Fibroblast of the conjunctiva (primary cell): Measurements from ENCODE around the gene NUTM2E.
"Not testable (repeated sequence)": the region's sequence is repeated elsewhere in the genome, so short reads cannot be mapped to it uniquely, and the experiment has no call there.

ENCODE experiments used
- DNase-seq: peaks from one replicate; pipeline ENCODE4 v3.0.0-alpha.2; 2010; ENCODE audit warnings: low read depth

Gene NUTM2E, protein sequence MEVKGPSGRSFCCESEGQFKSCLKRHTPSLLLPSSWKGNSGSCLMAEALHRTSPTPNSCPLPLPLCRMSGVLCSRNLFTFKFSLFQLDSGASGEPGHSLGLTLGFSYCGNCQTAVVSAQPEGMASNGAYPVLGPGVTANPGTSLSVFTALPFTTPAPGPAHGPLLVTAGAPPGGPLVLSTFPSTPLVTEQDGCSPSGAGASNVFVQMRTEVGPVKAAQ (N-terminal part only)

GRCh38 chr10:79826496-79827215 lies at the start of gene NUTM2E:
Gene NUTM2E (plus strand): TSS chr10:79826739. CDS start chr10:79841741, 15,002 bp downstream.
- DNase-seq: peak; percentile 62

- DNase-seq: not testable (repeated sequence)
Measured at GRCh38 chr10:79777997-79778396, 48.5 kb upstream of the NUTM2E start.

DNA sequence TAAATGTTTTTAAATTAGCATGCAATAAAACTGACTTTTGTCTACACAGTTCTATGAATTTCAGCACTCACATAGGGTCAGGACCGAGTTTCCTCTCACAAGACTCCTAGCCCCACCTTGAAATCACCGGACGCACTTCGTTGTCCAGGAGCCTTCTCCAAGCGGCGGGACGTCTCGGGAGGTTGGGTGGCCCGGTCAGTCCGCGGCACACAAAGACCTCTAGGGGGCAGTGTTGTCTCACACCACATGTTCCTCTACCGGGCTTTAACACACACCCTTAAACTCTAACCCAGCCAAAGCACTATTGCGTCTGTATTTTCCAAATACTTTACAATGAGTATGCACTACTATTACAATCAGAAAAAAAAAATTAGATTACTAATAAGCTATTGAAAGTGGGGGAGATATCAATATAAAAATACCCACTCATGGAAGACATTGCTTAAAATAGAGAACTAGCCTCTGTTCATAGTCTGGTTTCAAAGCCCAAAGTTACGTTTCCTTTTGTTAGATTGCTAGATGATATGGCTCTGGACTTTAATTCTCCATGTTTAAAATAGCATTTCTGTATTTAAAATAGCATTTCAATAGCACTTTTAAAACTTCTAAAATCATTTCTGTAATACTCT lies 47.1 kb upstream of the NUTM2E start:
- DNase-seq: peak; percentile 46

- DNase-seq: not testable (repeated sequence)
Measured at GRCh38 chr10:79779992-79780391, 46.5 kb upstream of the NUTM2E start.

GRCh38 chr10:79781584-79781983 lies 45.0 kb upstream of the NUTM2E start:
- DNase-seq: not testable (repeated sequence)

DNA sequence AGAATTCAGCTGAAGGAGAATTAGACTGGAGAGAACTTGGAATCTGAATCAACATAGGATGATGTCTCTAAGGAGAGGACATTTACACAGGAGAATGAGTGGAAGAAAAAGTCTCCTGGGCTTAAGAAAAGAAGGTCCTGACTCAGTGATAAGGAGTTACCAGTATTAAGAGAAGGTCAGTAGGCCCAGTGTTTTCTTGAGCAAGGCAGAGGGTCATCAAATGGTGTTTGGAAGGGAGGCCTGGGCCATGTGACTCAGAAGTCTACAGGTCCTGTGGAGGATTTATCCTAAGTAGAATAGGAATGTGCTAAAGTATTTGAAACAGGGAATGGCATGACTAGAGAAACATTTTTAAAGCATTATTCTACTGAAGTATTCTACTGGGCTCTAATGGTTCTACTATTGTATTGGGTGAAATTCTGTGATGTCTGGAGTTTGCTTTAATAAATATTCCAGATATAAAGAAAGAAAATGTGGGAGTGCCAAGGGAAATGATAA lies 39.0 kb upstream of the NUTM2E start:
- not testable (repeated sequence) for DNase-seq

GRCh38 chr10:79789351-79789750 lies 37.2 kb upstream of the NUTM2E start:
- DNase-seq: not testable (repeated sequence)

- not testable (repeated sequence) for DNase-seq
Measured at GRCh38 chr10:79791906-79792517, 34.5 kb upstream of the NUTM2E start.

DNA sequence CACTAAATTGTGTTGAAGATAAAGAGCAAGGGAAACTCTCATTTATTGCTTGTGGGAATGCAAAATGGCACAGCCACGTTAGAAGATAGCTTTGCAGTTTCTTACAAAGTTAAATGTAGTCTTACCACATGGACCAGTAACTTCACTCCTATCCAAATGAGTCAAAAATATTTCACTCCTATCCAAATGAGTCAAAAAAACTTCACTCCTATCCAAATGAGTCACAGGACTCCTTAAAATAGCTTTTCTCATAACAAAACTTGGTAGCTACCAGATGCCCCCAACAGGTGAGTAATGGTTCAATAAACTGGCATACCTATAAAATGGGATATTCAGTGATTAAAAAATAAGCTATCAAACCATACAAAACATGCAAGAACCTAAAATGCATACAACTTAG lies 27.2 kb upstream of the NUTM2E start:
- DNase-seq: not testable (repeated sequence)

DNA sequence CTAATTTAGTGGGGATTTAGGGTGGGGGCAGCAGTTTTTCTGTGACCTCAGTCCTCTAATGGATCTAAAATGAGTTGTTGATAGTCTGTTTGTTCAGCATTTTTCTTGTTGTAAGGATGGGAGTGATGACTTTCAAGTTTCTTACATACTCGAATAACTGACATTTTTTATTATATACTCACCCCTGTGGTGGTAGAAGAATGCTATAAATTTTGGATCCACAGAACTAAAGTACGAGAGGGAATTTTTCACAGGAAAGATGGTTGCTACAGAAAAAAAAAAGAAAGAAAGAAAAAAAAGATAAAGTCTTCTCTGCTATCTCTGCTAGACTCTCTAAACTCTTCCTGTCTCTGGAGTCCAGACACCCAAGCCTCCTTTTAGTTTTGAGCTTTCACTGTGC lies 20.7 kb upstream of the NUTM2E start:
- DNase-seq: not testable (repeated sequence)

- not testable (repeated sequence) for DNase-seq
Measured at GRCh38 chr10:79811895-79812294, 14.6 kb upstream of the NUTM2E start.

GRCh38 chr10:79816290-79816689 lies 10.2 kb upstream of the NUTM2E start:
- DNase-seq: not testable (repeated sequence)

GRCh38 chr10:79823387-79823786 lies 3.2 kb upstream of the NUTM2E start:
- not testable (repeated sequence) for DNase-seq

DNA sequence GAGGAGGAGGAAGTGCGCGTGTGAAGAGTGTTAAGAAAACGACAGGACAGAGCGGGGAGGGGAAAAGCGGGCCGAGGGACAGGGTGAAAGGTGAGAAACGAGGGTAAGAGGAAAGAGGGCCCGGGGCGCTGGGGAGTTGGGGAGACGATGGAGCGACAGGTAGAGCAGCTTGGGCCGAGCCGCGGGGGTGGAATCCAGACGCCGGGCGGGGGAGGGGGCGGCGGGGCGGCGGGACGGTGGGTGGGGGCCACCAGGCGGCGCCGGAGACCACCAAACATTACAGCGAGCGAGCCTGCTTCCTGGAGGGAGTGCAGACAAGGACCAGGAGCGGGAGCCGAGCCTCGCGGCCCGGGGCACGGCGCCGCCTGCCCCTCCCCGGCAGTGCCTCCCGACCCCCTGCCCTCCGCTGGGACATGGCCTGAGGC lies 940 bp upstream of the NUTM2E start:
- not testable (repeated sequence) for DNase-seq

DNA sequence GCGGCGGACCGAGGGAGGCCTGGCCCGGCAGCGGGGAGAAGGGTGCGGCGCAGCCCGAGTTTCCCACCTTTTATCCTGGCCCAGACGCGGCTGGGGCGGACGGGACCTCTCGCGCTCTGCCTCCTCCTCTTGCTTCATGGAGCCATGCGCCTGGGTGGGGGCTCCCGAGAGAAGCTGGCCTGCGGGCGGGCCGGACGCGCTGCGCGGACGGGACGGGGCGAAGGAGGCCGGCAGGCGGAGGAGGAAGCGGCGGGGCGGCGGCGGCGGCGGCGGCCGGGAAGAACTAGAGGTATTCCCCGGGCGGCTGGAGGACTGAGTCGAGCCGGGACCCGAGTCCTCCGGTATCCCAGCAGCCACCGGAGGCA lies 426 bp upstream of the NUTM2E start:
- DNase-seq: not testable (repeated sequence)

DNA sequence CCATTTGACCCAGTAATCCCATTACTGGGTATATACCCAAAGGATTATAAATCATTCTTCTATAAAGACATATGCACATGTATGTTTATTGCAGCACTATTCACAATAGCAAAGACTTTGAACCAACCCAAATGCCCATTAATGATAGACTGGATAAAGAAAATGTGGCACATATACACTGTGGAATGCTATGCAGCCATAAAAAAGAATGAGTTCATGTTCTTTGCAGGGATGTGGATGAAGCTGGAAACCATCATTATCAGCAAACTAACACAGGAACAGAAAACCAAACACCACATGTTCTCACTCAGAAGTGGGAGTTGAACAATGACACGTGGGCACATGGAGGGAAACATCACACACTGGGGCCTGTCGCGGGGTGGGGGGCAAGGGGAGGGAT lies 7.3 kb downstream of the NUTM2E start:
- DNase-seq: not testable (repeated sequence)

DNA sequence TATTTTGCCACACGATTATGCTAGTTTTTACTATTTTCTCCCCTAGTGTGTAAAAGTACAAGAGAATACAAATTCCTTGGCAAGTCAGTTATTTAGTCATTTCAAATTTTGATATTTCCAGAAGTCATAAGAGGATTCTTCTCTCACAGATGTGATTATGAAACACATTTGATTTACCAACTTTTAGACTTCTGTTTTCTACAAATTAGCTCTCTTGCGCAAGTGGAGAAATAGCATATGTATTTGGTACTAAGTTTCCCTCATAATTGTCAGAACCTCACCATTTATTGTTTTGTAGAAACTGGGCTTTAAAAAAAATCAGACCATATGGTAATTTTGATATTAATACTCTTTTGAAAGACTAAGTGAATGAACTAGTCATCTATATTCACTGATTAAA lies 9.4 kb downstream of the NUTM2E start:
- not testable (repeated sequence) for DNase-seq

DNA sequence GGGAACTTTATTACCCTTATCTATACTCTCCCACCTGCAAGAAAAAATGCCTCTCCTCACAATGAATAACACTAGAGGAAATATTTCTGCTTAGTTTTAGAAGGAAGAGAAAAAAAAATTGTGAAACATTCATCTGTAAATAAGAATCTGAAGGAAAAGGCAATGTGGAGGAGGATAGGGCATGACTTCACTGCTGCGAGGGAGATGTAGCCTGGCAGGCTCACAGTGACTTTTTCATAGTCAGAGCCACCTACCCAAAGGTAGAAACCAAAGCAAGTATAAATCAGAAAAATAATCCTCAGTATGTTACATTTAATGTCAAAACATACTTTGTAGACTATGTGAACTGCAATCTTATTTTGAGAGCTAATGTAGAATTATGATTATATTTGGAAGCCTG lies 10.4 kb downstream of the NUTM2E start:
- DNase-seq: not testable (repeated sequence)

DNA sequence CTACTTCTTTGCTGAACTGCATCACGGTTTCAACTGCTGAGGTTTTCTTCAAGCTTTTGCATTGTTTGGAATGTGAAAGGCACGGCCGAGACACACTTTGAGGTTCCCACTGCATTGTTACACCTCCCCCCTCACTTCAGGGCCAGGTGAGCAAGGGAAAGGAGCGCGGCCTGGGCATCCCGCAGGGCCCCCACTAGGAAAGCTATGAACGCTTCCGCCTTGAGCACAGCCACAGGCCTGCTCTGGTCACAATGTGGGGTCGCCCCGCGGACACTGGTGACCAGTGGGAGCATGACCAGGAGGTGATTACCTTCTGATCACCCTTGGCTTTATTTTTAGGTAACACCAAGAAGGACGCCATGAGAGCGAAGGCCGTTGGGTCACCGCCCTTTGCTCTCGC lies 11.9 kb downstream of the NUTM2E start:
- DNase-seq: not testable (repeated sequence)

GRCh38 chr10:79853191-79853854 lies 26.8 kb downstream of the NUTM2E start:
- DNase-seq: not testable (repeated sequence)

DNA sequence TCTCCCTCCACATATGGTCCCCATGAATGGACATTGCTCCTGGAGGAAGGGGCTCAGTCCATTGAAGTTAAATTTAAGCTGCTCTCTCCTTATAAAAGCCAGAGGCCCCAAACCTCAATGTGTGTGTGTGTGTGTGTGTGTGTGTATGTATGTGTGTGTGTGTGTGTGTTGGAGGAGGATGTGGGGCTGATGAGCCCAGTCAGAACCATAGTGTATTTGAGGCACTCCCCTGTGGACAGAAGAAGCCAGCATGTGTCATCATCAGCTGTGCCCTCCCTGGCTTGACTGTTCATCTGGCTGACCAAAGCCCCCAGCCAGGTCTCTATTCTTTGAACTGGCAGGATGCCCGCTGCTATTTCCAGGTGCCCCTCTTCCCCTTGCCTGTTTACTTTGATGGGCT lies 35.7 kb downstream of the NUTM2E start:
- not testable (repeated sequence) for DNase-seq

- not testable (repeated sequence) for DNase-seq
Measured at GRCh38 chr10:79862803-79863202, 36.3 kb downstream of the NUTM2E start.
